Measurements from ENCODE around the gene DYNLT4. TPM values are rescaled to one million over a fixed set of nuclear protein-coding genes. Genes with fewer than 3 reads are reported as not detected.
A peak's percentile ranks its signal among the peaks of the same experiment; 100 is the strongest.

Gene DYNLT4
- total RNA-seq, 6 experiments from 2014 or later = 0.46 TPM; not detected in 5

- Mint-ChIP-seq H3K36me3 (ENCODE audit: low read depth) (peaks cover 18% of the 10 kb centered on the region), H3K27ac (no peak overlapping the region), H3K9me3 (no peaks in the 10 kb centered on the region), H3K27me3 (ENCODE audit: insufficient read depth) (no peaks in the 10 kb centered on the region), H3K4me1 (ENCODE audit: low read depth) (peaks cover 7% of the 10 kb centered on the region), H3K4me3 (no peak overlapping the region)
- DNase-seq = peak; percentile 4
- no peak for TF ChIP-seq CTCF (IDR thresholded peaks at IDR 0.05)
These were observed 42.5 kb upstream of the DYNLT4 start for GRCh38 chr1:44849575-44850132.

DNA sequence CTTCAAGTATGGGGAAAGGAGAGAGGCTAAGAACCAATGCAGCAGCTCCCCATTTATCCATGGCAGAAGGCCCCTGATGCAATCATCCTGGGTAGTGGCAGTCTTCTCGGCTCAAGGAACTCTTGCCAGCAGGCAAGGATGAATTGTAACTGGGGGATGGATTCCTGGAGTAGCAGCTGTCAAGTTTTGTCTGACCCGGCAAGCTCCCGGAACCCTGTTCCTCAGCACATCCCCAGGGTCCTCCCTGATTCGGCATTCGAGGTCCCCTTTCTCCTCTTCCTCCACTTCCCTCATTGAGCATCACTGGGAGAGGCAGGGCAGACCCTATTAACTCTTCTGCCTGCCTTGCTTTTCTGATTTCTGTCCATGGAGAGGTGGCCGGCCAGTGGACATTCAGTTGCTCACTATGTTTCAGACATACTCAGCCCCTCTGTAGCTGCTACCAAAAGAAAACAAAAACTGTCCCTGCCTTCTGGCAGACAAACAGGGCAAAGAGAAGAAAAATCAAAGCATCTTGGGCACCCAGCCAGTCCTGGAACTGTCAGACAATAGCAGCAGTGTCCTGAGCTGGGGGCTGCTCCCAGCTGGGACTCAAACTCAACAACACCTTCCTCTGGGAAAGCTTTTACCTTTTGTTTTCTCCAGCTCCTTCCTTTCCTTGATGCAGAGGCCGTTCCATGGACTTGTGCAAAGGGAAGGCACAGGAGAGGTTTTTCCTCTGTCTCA, 41.5 kb upstream of the DYNLT4 start:
- peaks cover 16% of the 10 kb centered on the region for H3K36me3 Mint-ChIP-seq (ENCODE audit: low read depth)
- H3K27ac Mint-ChIP-seq = no peak overlapping the region
- no peak for DNase-seq
- no peaks in the 10 kb centered on the region for H3K27me3 Mint-ChIP-seq (ENCODE audit: insufficient read depth)
- H3K9me3 Mint-ChIP-seq = no peaks in the 10 kb centered on the region
- H3K4me1 Mint-ChIP-seq (ENCODE audit: low read depth) = peaks cover 7% of the 10 kb centered on the region
- TF ChIP-seq CTCF (IDR thresholded peaks at IDR 0.05) = no peak
- no peak overlapping the region for H3K4me3 Mint-ChIP-seq

DNA sequence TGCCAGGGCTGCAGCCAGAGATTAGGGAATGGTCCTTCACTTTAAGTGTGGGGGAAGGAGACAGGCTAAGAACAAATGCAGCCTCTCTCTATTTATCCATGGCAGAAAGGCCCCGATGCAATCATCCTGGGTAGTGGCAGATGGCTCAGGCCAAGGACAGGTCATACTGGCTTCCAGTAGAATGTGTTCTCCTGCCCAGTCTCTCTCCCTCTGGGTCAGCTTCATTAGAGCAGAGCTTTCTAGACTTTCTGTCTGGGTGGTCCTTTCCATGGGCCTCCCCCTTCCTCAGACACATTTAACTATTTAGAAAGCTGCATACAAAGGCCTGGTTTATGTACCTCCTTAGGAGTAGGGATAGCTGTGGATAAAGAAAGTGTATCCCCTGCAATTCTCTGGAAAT, 40.7 kb upstream of the DYNLT4 start:
- no peaks in the 10 kb centered on the region for H3K27me3 Mint-ChIP-seq (ENCODE audit: insufficient read depth)
- no peak for DNase-seq
- H3K27ac Mint-ChIP-seq = no peak overlapping the region
- TF ChIP-seq CTCF (IDR thresholded peaks at IDR 0.05) = no peak
- peaks cover 11% of the 10 kb centered on the region for H3K36me3 Mint-ChIP-seq (ENCODE audit: low read depth)
- no peaks in the 10 kb centered on the region for H3K9me3 Mint-ChIP-seq
- peaks cover 7% of the 10 kb centered on the region for H3K4me1 Mint-ChIP-seq (ENCODE audit: low read depth)
- H3K4me3 Mint-ChIP-seq = no peak overlapping the region

DNA sequence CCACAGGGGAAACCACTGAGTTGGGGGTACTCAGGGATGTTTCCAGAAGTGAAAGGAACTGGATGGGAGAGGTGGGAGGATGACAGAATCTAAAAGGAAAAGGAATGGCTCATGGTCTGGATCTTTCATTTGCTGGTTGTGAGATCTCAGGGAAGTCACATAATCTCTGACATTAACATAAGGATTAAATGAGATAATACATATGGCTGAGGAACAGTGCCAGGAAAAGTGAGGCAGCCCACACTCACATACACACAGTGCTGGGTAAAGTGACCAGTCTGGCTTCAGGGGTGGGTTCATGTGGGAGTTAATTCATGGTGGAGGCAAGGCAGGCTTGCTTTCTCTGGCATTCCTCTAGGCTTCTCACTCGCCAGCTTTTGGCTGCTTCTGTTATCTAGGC, 39.8 kb upstream of the DYNLT4 start:
- no peak overlapping the region for H3K4me3 Mint-ChIP-seq

More for the DNA sequence above, 39.8 kb upstream of the DYNLT4 start:
- peaks cover 2% of the 10 kb centered on the region; the same call in 1 of the 2 replicates for H3K27me3 Mint-ChIP-seq (ENCODE audit: insufficient read depth)
- H3K36me3 Mint-ChIP-seq (ENCODE audit: low read depth) = peaks cover 8% of the 10 kb centered on the region
- no peak for DNase-seq
- H3K4me1 Mint-ChIP-seq (ENCODE audit: low read depth) = peaks cover 11% of the 10 kb centered on the region
- no peak overlapping the region for H3K27ac Mint-ChIP-seq
- TF ChIP-seq CTCF (IDR thresholded peaks at IDR 0.05) = no peak
- no peaks in the 10 kb centered on the region for H3K9me3 Mint-ChIP-seq

Data from HFFc6 (cell line).